Measurements from ENCODE around the gene INSIG1. TPM values are rescaled to one million over a fixed set of nuclear protein-coding genes. Genes with fewer than 3 reads are reported as not detected.

Gene INSIG1
- polyA plus RNA-seq, 3 donors: 37.1 to 85.6 (median 39.6) TPM

- no peak for TF ChIP-seq CTCF (IDR thresholded peaks at IDR 0.05)
- Mint-ChIP-seq H3K36me3 (no peaks in the 10 kb centered on the region), H3K4me3 (no peak overlapping the region), H3K4me1 (peaks cover 9% of the 10 kb centered on the region), H3K9me3 (peaks cover 0 to 6% (median 0%) of the 10 kb centered on the region in 7 donors), H3K27me3 (ENCODE audit: low read depth in 3 of 3) (peaks cover 3 to 11% (median 3%) of the 10 kb centered on the region in 3 donors), H3K27ac (no peak overlapping the region)
- no peaks in the 10 kb centered on the region for H3K27me3 ChIP-seq (ENCODE audit: control insufficient read depth in 2 of 2, insufficient read depth in 2 of 2, low read length in 2 of 2)
- H3K27ac ChIP-seq (ENCODE audit: low read depth in 1 of 2, low read length in 2 of 2): no peak overlapping the region
- H3K4me1 ChIP-seq (ENCODE audit: control insufficient read depth in 1 of 2, insufficient read depth in 2 of 2, low read length in 2 of 2): peaks cover 0 to 6% of the 10 kb centered on the region in 2 donors
- H4K20me1 ChIP-seq (ENCODE audit: insufficient read depth, low read length): no peaks in the 10 kb centered on the region
- intact Hi-C loops (cut with micrococcal nuclease): no loop called here
- no peaks in the 10 kb centered on the region for H3K36me3 ChIP-seq (replicated peaks in 1 of 2; ENCODE audit: control insufficient read depth in 1 of 2, insufficient read depth in 2 of 2, low read length in 2 of 2)
- WGBS (ENCODE audit: insufficient coverage): 95% methylated on average over 8 of the region's 10 CpGs
- no peaks in the 10 kb centered on the region for H3K79me2 ChIP-seq (ENCODE audit: insufficient read depth, low read length)
- no peak for DNase-seq
- H3K4me2 ChIP-seq (replicated peaks; ENCODE audit: extremely low read depth, low read length, poor library complexity, severe bottlenecking): no peak overlapping the region
- no peak overlapping the region for H2AFZ ChIP-seq (ENCODE audit: insufficient read depth, low read depth, low read length, poor library complexity, severe bottlenecking)
- H3K9me3 ChIP-seq (replicated peaks in 1 of 2; ENCODE audit: control insufficient read depth in 1 of 2, insufficient read depth in 1 of 2, low read length in 2 of 2): no peaks in the 10 kb centered on the region
- H3K4me3 ChIP-seq (replicated peaks in 1 of 3; ENCODE audit: low read depth in 2 of 3, low read length in 3 of 3): no peak overlapping the region
- no peak overlapping the region for H3K9ac ChIP-seq (ENCODE audit: insufficient read depth, low read length, poor library complexity, severe bottlenecking)
Observed at GRCh38 chr7:155255071-155255470, 42.6 kb upstream of the INSIG1 start.

GRCh38 chr7:155255621-155256020, 42.1 kb upstream of the INSIG1 start:
- Histone ChIP-seq H3K27me3 (ENCODE audit: control insufficient read depth in 2 of 2, insufficient read depth in 2 of 2, low read length in 2 of 2) (no peaks in the 10 kb centered on the region), H4K20me1 (ENCODE audit: insufficient read depth, low read length) (no peaks in the 10 kb centered on the region), H3K4me1 (ENCODE audit: control insufficient read depth in 1 of 2, insufficient read depth in 2 of 2, low read length in 2 of 2) (peaks cover 0 to 6% of the 10 kb centered on the region in 2 donors), H3K9me3 (replicated peaks in 1 of 2; ENCODE audit: control insufficient read depth in 1 of 2, insufficient read depth in 1 of 2, low read length in 2 of 2) (no peaks in the 10 kb centered on the region), H2AFZ (ENCODE audit: insufficient read depth, low read depth, low read length, poor library complexity, severe bottlenecking) (no peak overlapping the region), H3K4me3 (replicated peaks in 1 of 3; ENCODE audit: low read depth in 2 of 3, low read length in 3 of 3) (no peak overlapping the region), H3K9ac (ENCODE audit: insufficient read depth, low read length, poor library complexity, severe bottlenecking) (no peak overlapping the region), H3K27ac (ENCODE audit: low read depth in 1 of 2, low read length in 2 of 2) (no peak overlapping the region), H3K79me2 (ENCODE audit: insufficient read depth, low read length) (no peaks in the 10 kb centered on the region), H3K4me2 (replicated peaks; ENCODE audit: extremely low read depth, low read length, poor library complexity, severe bottlenecking) (no peak overlapping the region), H3K36me3 (replicated peaks in 1 of 2; ENCODE audit: control insufficient read depth in 1 of 2, insufficient read depth in 2 of 2, low read length in 2 of 2) (no peaks in the 10 kb centered on the region)
- TF ChIP-seq CTCF (IDR thresholded peaks at IDR 0.05): no peak
- H3K9me3 Mint-ChIP-seq: peaks cover 0 to 6% (median 0%) of the 10 kb centered on the region in 7 donors
- DNase-seq: peak in 2 of 3 donors; percentile 32 to 60
- H3K27me3 Mint-ChIP-seq (ENCODE audit: low read depth in 3 of 3): peaks cover 3 to 11% (median 3%) of the 10 kb centered on the region in 3 donors
- WGBS (ENCODE audit: insufficient coverage): no CpG with 5 or more reads among the region's 6 CpGs
- H3K36me3 Mint-ChIP-seq: no peaks in the 10 kb centered on the region
- H3K4me1 Mint-ChIP-seq: peaks cover 9% of the 10 kb centered on the region
- no peak overlapping the region for H3K27ac Mint-ChIP-seq
- intact Hi-C loops (cut with micrococcal nuclease): no loop called here
- H3K4me3 Mint-ChIP-seq: no peak overlapping the region

Measured in CD14-positive monocyte (primary cell).